ENCODE results near the gene CLIP4. TPM values are rescaled to one million over a fixed set of nuclear protein-coding genes. Genes with fewer than 3 reads are reported as not detected.
A peak's percentile ranks its signal among the peaks of the same experiment; 100 is the strongest.

Gene CLIP4
- total and polyA plus RNA-seq, 2 of the 4 experiments (the other 2 are of a cell fraction) = 29.7 to 66.3 TPM

DNA sequence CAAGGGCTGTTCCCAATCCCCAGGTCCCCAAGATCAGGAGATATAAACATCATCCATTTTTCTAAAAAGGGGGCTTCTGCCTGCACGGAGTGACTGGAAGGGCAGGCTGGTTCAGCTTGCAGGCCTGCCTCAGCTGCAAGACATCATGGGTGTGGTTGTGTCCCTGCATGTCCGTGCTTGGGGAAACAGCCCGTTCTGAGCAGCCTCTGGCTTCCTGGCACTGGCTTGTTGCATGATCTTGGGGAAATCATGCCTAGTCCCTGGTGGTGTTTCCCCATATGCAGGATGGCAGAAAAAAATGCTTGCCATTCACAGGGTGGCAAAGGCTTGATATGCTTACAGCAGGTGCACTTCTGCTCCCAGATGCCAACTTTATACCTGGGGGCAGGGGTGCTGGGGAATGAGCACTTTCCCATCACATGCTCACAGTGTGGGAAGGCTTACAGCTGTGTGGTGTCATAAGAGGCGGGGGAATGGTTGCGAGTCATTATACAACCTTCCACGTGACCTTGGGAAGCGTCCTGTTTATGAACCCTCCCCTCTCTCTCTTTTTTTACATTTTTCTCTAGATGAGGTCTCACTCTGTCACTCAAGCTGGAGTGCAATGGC lies 48.1 kb upstream of the CLIP4 start:
- no peak overlapping the region for H3K9ac ChIP-seq (ENCODE audit: low read depth, low read length)
- H2AK5ac ChIP-seq (ENCODE audit: low read depth, low read length) = no peak overlapping the region
- H2BK5ac ChIP-seq (ENCODE audit: low read depth, low read length, poor library complexity, severe bottlenecking) = no peak overlapping the region
- ChIA-PET POLR2A (ENCODE audit: unreplicated experiment) (no interaction called here), CTCF (interaction anchor here (1.1 kb wide), 1 partner anchor 13 kb away, joined by 3 read pairs; no protein-coding TSS in a partner anchor)
- no peak overlapping the region for H2AFZ ChIP-seq (replicated peaks; ENCODE audit: low read length, poor library complexity)
- H3K36me3 ChIP-seq (ENCODE audit: control insufficient read depth, insufficient read depth, low read length) = no peaks in the 10 kb centered on the region
- H3K27ac ChIP-seq (ENCODE audit: insufficient read depth, low read length) = no peak overlapping the region
- no peaks in the 10 kb centered on the region for H3K9me3 ChIP-seq (ENCODE audit: control insufficient read depth, insufficient read depth, low read length)
- H3K14ac ChIP-seq (replicated peaks; ENCODE audit: low read depth, low read length) = no peak overlapping the region
- no peak overlapping the region for H2BK120ac ChIP-seq (ENCODE audit: low read depth, low read length)
- peak; percentile 14 for DNase-seq
- H4K8ac ChIP-seq (ENCODE audit: low read depth in 2 of 2, low read length in 2 of 2) = no peak overlapping the region
- WGBS, 2 experiments (ENCODE audit: extremely low coverage in 2 of 2, insufficient read length in 1 of 2) = 90% methylated on average over 2 of the region's 7 CpGs; no CpG with 5 or more reads in 1 of the 2 experiments
- H3K79me1 ChIP-seq (ENCODE audit: low read depth in 1 of 2, low read length in 2 of 2) = no peaks in the 10 kb centered on the region
- H3K18ac ChIP-seq (ENCODE audit: low read depth, low read length) = no peak overlapping the region
- H3K4me1 ChIP-seq (ENCODE audit: control insufficient read depth, insufficient read depth, low read length) = peaks cover 7% of the 10 kb centered on the region; the same call in 1 of the 2 replicates
- no peak overlapping the region for H3K4ac ChIP-seq (ENCODE audit: low read depth, low read length)
- no peaks in the 10 kb centered on the region for H3K9me1 ChIP-seq (ENCODE audit: insufficient read depth, low read length)
- H4K20me1 ChIP-seq (ENCODE audit: insufficient read depth, low read length) = no peaks in the 10 kb centered on the region
- in situ Hi-C loops (cut with MboI; ENCODE audit: low sequenced_read_pairs) = no loop called here
- H2BK20ac ChIP-seq (ENCODE audit: low read depth, low read length) = no peak overlapping the region
- H4K91ac ChIP-seq (ENCODE audit: insufficient read depth, low read depth, low read length) = no peak overlapping the region
- H2BK15ac ChIP-seq (ENCODE audit: low read depth, low read length) = no peak overlapping the region
- no peak overlapping the region for H3K56ac ChIP-seq (ENCODE audit: extremely low read depth, insufficient read depth, low read length)
- H3K4me2 ChIP-seq (ENCODE audit: low read depth, low read length) = no peak overlapping the region
- no peak overlapping the region for H4K5ac ChIP-seq (ENCODE audit: low read depth, low read length)
- BruUV-seq (replicated peaks) = no TSS peak
- dilution Hi-C loops (cut with HindIII; ENCODE audit: low sequenced_read_pairs, unreplicated experiment) = no loop called here
- no peaks in the 10 kb centered on the region; the same call in none of the 2 replicates for H3K27me3 ChIP-seq (ENCODE audit: control insufficient read depth, insufficient read depth, low read length)
- TF ChIP-seq RCOR1 (IDR thresholded peaks at IDR 0.05; ENCODE audit: insufficient replicate concordance, low read length) = no peak
- no peak for TF ChIP-seq MXI1 (IDR thresholded peaks at IDR 0.05; ENCODE audit: borderline replicate concordance, low read depth, low read length)
- TF ChIP-seq, protein P1, sequence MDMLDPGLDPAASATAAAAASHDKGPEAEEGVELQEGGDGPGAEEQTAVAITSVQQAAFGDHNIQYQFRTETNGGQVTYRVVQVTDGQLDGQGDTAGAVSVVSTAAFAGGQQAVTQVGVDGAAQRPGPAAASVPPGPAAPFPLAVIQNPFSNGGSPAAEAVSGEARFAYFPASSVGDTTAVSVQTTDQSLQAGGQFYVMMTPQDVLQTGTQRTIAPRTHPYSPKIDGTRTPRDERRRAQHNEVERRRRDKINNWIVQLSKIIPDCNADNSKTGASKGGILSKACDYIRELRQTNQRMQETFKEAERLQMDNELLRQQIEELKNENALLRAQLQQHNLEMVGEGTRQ (IDR thresholded peaks at IDR 0.05; ENCODE audit: low read depth, low read length) = no peak
- TF ChIP-seq, protein P2, sequence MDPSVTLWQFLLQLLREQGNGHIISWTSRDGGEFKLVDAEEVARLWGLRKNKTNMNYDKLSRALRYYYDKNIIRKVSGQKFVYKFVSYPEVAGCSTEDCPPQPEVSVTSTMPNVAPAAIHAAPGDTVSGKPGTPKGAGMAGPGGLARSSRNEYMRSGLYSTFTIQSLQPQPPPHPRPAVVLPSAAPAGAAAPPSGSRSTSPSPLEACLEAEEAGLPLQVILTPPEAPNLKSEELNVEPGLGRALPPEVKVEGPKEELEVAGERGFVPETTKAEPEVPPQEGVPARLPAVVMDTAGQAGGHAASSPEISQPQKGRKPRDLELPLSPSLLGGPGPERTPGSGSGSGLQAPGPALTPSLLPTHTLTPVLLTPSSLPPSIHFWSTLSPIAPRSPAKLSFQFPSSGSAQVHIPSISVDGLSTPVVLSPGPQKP (IDR thresholded peaks at IDR 0.05; ENCODE audit: borderline replicate concordance, low read depth, low read length) = no peak
- TF ChIP-seq POLR2A (IDR thresholded peaks at IDR 0.05; ENCODE audit: low read depth, low read length) = no peak
- no peak for TF ChIP-seq NFE2L2 (IDR thresholded peaks at IDR 0.05; ENCODE audit: low read depth, low read length)
- no peak for TF ChIP-seq SMC3 (IDR thresholded peaks at IDR 0.05; ENCODE audit: low read depth, low read length)
- TF ChIP-seq CHD1 (IDR thresholded peaks at IDR 0.05; ENCODE audit: low read depth, low read length) = no peak
- TF ChIP-seq CEBPB (IDR thresholded peaks at IDR 0.05; ENCODE audit: low read depth, low read length) = no peak
- no peak for TF ChIP-seq BHLHE40 (IDR thresholded peaks at IDR 0.05; ENCODE audit: low read depth, low read length)
- no peak for TF ChIP-seq RAD21 (IDR thresholded peaks at IDR 0.05; ENCODE audit: low read length)
- TF ChIP-seq MAZ (IDR thresholded peaks at IDR 0.05; ENCODE audit: borderline replicate concordance, low read depth, low read length) = no peak
- no peak for TF ChIP-seq MAFK (IDR thresholded peaks at IDR 0.05; ENCODE audit: low read depth, low read length)
- TF ChIP-seq, protein P3, sequence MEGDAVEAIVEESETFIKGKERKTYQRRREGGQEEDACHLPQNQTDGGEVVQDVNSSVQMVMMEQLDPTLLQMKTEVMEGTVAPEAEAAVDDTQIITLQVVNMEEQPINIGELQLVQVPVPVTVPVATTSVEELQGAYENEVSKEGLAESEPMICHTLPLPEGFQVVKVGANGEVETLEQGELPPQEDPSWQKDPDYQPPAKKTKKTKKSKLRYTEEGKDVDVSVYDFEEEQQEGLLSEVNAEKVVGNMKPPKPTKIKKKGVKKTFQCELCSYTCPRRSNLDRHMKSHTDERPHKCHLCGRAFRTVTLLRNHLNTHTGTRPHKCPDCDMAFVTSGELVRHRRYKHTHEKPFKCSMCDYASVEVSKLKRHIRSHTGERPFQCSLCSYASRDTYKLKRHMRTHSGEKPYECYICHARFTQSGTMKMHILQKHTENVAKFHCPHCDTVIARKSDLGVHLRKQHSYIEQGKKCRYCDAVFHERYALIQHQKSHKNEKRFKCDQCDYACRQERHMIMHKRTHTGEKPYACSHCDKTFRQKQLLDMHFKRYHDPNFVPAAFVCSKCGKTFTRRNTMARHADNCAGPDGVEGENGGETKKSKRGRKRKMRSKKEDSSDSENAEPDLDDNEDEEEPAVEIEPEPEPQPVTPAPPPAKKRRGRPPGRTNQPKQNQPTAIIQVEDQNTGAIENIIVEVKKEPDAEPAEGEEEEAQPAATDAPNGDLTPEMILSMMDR (conservative IDR thresholded peaks at IDR 0.05; ENCODE audit: low read depth, low read length) = no peak
- TF ChIP-seq RFX5 (IDR thresholded peaks at IDR 0.05; ENCODE audit: low read depth, low read length) = no peak
- no peak for TF ChIP-seq FOS (IDR thresholded peaks at IDR 0.05; ENCODE audit: low read depth, low read length)
- no peak for ATAC-seq (ENCODE audit: low read depth)
- no peak overlapping the region for H3K4me3 ChIP-seq (ENCODE audit: insufficient read depth, low read depth, low read length)
- H3K23ac ChIP-seq (ENCODE audit: low read depth, low read length) = no peak overlapping the region
- intact Hi-C loops (cut with micrococcal nuclease) = no loop called here
- no peak overlapping the region for H2AK9ac ChIP-seq (replicated peaks; ENCODE audit: low read depth, low read length, poor library complexity)
